GM21526 (cell line): ENCODE results near the gene OSBPL2.

Experiments
- ATAC-seq: cut with Tn5 transposase; IDR thresholded peaks from one replicate; pipeline ENCODE4 v1.9.1; 2021; ENCODE audit warnings: moderate library complexity; ENCODE audit not compliant: unreplicated experiment, low FRiP score

Gene OSBPL2

GRCh38 chr20:62232770-62233645 lies 5.3 kb upstream of the OSBPL2 start:
- ATAC-seq = no peak

- no peak for ATAC-seq
These were observed 4.6 kb upstream of the OSBPL2 start for GRCh38 chr20:62233684-62234083.

GRCh38 chr20:62234339-62234738 lies 4.0 kb upstream of the OSBPL2 start:
- no peak for ATAC-seq

- ATAC-seq = no peak
These were observed 3.1 kb upstream of the OSBPL2 start for GRCh38 chr20:62235001-62235776.

GRCh38 chr20:62235777-62236157 lies 2.6 kb upstream of the OSBPL2 start:
- ATAC-seq = no peak

- no peak for ATAC-seq
These were observed 2.1 kb upstream of the OSBPL2 start for GRCh38 chr20:62236200-62236599.

GRCh38 chr20:62236766-62237513 lies 1.4 kb upstream of the OSBPL2 start:
- no peak for ATAC-seq

GRCh38 chr20:62237514-62237800 lies 864 bp upstream of the OSBPL2 start:
- no peak for ATAC-seq

- ATAC-seq = no peak
These were observed 402 bp downstream of the OSBPL2 start for GRCh38 chr20:62238569-62239277.

- ATAC-seq = no peak
These were observed 1.1 kb downstream of the OSBPL2 start for GRCh38 chr20:62239278-62239879.

- no peak for ATAC-seq
These were observed 1.8 kb downstream of the OSBPL2 start for GRCh38 chr20:62240020-62240685.

GRCh38 chr20:62241506-62241905 lies 3.2 kb downstream of the OSBPL2 start:
- no peak for ATAC-seq

GRCh38 chr20:62242176-62242575 lies 3.9 kb downstream of the OSBPL2 start:
- no peak for ATAC-seq

GRCh38 chr20:62243106-62243505 lies 4.8 kb downstream of the OSBPL2 start:
- no peak for ATAC-seq

- ATAC-seq = no peak
These were observed 5.7 kb downstream of the OSBPL2 start for GRCh38 chr20:62243906-62244515.

GRCh38 chr20:62244644-62245108 lies 6.4 kb downstream of the OSBPL2 start:
- no peak for ATAC-seq

- no peak for ATAC-seq
These were observed 7.6 kb downstream of the OSBPL2 start for GRCh38 chr20:62245911-62246280.

GRCh38 chr20:62246431-62246830 lies 8.1 kb downstream of the OSBPL2 start:
- no peak for ATAC-seq
